GM19372 (cell line): ENCODE measurements around the gene CTRL.
"Not testable (repeated sequence)": the region's sequence is repeated elsewhere in the genome, so short reads cannot be mapped to it uniquely, and the experiment has no call there.

Source experiments
- ATAC-seq: cut with Tn5 transposase; IDR thresholded peaks from one replicate; pipeline ENCODE4 v1.9.1; 2021; ENCODE audit warnings: mild to moderate bottlenecking, low read depth, moderate library complexity; ENCODE audit not compliant: unreplicated experiment

The CTRL gene

DNA sequence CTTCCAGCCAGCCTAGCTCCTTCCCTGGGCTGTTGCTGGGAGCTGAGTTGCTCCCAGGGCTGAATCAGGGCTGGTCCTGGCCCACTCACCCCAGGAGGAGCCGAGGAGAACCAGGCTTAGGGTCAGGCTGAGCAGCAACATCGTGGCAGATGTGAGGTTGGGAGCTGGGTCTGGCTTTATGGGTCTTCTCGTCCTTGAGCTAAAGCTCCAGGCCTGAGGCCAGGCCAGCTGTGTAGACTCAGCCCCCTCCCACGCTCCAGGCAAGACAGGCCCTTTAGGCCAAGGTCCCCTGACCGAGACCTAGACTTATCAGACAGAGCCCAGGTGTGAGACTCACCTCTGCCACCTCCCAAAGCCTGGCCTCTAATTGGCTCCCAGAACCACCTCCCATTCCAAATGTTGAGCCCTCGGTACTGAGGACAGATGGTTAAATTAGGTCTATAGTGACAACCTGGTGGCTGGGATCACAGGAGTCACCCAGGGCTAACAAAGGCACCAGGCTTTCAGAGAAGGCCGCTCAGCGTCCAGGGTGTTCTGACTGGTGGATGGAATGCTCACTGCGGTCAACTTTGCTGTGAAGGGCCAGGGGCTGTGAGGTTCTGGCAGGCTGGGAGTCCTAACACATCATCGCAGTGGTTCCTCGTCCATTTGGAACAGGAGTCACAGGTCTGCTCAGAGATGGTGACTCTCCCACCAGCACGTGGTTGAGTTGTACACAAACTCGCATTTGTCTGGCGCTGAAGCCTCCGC, at the start of gene CTRL:
CTRL (minus strand) TSS at position 151 of the 750 bp plus-strand sequence; CDS start at position 141, 10 bp downstream.
- no peak for ATAC-seq

GRCh38 chr16:67979955-67980678, 48.5 kb upstream of the CTRL start, which contains the start of gene DPEP3:
TSS of gene DPEP3 (minus strand) at chr16:67980499. CDS start at chr16:67980380, 119 bp downstream.
- ATAC-seq = no peak

GRCh38 chr16:67977469-67978227, 46.0 kb upstream of the CTRL start:
- no peak for ATAC-seq

- ATAC-seq = no peak
Measured at GRCh38 chr16:67977005-67977404, 45.3 kb upstream of the CTRL start.

DNA sequence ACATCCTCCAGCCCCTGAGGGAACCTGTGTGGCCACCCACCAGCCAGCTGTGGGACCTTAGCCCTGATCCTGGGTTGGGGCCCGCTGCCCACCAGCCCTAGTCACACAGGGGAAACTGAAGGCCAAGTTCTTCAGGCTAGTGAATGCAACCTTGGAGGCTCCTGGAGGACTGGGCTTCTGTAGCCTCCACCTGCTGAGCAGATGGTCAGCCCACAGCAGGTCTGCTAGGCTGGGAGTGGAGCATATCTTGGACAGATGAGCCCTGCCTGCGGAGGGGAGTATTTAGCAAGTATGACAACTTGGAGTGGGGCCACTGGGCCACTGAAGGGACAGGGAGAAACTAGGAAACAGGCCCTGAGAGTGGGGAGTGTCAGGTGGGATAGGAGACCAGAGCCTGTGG, 44.5 kb upstream of the CTRL start:
- ATAC-seq = no peak

GRCh38 chr16:67975321-67976105, 43.9 kb upstream of the CTRL start:
- no peak for ATAC-seq

GRCh38 chr16:67972285-67972684, 40.6 kb upstream of the CTRL start:
- ATAC-seq = not testable (repeated sequence)

DNA sequence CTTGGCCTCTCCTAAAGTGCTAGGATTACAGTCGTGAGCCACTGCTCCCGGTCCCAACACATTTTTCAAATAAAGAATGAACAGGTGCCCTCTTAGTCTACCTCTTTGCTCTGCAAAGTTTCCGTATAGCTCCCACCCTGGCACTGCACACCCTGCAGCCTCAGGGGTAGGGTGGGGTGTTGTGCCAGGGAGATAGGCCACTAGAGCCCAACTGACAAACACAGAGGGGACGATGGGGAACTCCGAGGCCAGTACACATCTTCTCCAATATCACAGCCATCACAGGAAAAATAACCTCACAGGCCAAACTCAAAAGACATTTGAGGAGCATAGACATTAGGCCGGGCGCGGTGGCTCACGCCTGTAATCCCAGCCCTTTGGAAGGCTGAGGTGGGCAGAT, 39.4 kb upstream of the CTRL start:
- ATAC-seq = no peak

- ATAC-seq = no peak
Measured at GRCh38 chr16:67969254-67970039, 37.8 kb upstream of the CTRL start.

DNA sequence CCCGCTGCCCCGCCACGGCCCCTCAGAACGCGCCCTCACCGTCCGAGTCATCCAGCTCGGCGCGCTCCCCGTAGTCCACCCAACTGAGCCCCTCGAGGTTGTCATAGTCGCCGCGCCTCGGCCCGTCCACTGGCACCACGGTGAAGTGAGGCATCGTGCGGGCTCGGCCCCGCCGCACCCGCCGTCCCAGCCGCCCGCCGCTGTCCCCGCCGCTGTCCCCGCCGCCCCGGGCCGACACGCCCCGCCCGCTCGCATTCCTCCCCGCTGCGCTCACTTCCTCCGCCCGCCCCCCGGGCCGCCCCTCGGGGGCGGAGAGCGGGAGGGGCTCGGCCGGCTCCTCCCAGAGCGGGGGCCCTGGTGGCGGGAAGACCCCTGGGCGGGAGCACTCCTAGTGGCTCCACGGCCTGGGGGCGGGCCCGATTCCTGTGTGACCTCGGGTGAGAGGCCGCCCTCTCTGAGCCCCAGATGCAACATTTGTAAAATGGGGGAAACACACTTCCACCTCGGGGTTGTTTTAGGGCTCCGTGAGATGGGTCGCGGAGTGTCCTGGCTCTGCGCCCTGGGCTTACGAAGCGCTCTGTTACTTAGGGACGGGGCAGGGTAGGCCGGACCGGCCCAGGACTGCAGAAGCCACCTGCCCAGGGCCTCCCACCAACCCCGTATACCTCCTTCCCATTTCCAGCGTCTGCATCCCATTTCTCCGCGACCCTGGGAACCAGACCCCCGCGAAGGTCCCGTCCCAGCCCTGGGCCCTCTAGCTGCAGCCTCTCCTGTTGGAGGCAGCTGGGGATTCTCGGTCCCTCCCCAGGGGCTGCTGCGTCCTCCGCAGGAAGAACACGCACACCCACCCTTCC, 37.0 kb upstream of the CTRL start, which contains the start of gene SLC12A4:
SLC12A4 (minus strand) TSS at position 238 of the 854 bp plus-strand sequence; CDS start at position 154, 84 bp downstream.
- peak; percentile 78 for ATAC-seq

GRCh38 chr16:67967958-67968399, 36.3 kb upstream of the CTRL start:
- ATAC-seq = peak; percentile 24

- no peak for ATAC-seq
Measured at GRCh38 chr16:67967183-67967957, 35.7 kb upstream of the CTRL start.

GRCh38 chr16:67966549-67967182, 35.0 kb upstream of the CTRL start:
- ATAC-seq = no peak

DNA sequence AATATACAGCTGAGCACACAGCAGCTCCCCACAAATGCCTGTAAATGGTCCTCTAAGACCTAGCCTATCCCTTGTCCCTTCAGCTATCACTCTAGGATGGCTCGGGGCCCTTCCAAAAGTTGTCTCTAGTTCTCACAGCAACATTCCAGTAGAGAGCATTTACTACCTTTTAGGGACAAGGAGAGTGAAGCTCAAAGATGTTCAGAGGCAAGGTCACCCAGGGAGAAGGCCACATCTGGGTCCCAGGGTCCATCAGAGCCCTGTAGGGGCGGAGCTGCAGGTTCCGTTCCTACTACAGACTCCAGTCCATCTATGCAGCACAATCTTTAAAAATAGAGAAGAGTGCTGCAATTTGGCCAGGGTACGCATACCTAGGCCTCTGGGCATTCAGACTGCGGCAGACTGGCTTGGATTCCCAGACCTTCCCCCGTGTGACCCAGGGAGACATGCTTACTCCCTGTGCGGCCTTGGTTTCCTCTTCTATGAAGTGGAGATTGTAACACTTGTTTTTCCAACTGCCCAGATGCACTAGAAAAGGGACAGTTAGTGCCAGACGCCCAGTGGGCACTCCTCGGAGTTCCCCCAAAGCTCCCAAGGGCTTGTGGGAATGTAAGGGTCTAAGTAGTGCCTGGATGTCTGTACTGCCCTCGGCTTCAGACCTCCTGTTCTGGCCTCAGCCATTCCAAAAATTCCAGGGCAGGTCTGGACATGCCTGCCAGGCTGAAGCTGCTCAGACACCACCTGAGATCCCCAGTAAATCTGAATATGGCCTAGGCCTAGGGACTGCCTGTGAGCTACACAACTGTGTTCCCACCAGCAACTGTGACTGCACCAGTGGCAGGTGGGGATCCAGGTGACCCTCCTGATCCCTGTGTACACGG, 34.2 kb upstream of the CTRL start:
- no peak for ATAC-seq

GRCh38 chr16:67964477-67965131, 32.9 kb upstream of the CTRL start:
- no peak for ATAC-seq
